ENCODE results near the gene SCO2. TPM values are rescaled to one million over a fixed set of nuclear protein-coding genes. Genes with fewer than 3 reads are reported as not detected.
A peak's percentile ranks its signal among the peaks of the same experiment; 100 is the strongest.

The SCO2 gene
- total and polyA plus RNA-seq, 2 of the 4 experiments (the other 2 are of a cell fraction): 1.3 to 1.9 TPM

GRCh38 chr22:50573491-50574382, 48.3 kb upstream of the SCO2 start:
- WGBS, 2 experiments (ENCODE audit: extremely low coverage in 2 of 2, insufficient read length in 1 of 2): 93% methylated on average over 3 of the region's 26 CpGs; no CpG with 5 or more reads in 1 of the 2 experiments
- ChIA-PET CTCF (interaction anchor here (1.4 kb wide), 1 partner anchor 11 kb away, joined by 5 read pairs; the partner anchor contains the start of gene SYCE3), POLR2A (ENCODE audit: unreplicated experiment) (no interaction called here)
- no peaks in the 10 kb centered on the region for H3K9me3 ChIP-seq (ENCODE audit: control insufficient read depth, insufficient read depth, low read length)
- H3K9ac ChIP-seq (ENCODE audit: low read depth, low read length): no peak overlapping the region
- H2BK20ac ChIP-seq (ENCODE audit: low read depth, low read length): no peak overlapping the region
- H4K91ac ChIP-seq (ENCODE audit: insufficient read depth, low read depth, low read length): no peak overlapping the region
- no peak overlapping the region for H3K14ac ChIP-seq (replicated peaks; ENCODE audit: low read depth, low read length)
- no peak for DNase-seq
- no peaks in the 10 kb centered on the region for H3K79me1 ChIP-seq (ENCODE audit: low read depth in 1 of 2, low read length in 2 of 2)
- in situ Hi-C loops (cut with MboI; ENCODE audit: low sequenced_read_pairs): no loop called here
- H3K4me1 ChIP-seq (ENCODE audit: control insufficient read depth, insufficient read depth, low read length): peaks cover 7% of the 10 kb centered on the region
- H2AFZ ChIP-seq (replicated peaks; ENCODE audit: low read length, poor library complexity): no peak overlapping the region
- H2BK15ac ChIP-seq (ENCODE audit: low read depth, low read length): no peak overlapping the region
- no peak overlapping the region for H3K56ac ChIP-seq (ENCODE audit: extremely low read depth, insufficient read depth, low read length)
- ATAC-seq (ENCODE audit: low read depth): no peak
- H3K4ac ChIP-seq (ENCODE audit: low read depth, low read length): no peak overlapping the region
- no peak overlapping the region for H2AK5ac ChIP-seq (ENCODE audit: low read depth, low read length)
- no peak overlapping the region for H4K5ac ChIP-seq (ENCODE audit: low read depth, low read length)
- TF ChIP-seq POLR2A (IDR thresholded peaks at IDR 0.05; ENCODE audit: low read depth, low read length) (no peak), USF2 (IDR thresholded peaks at IDR 0.05; ENCODE audit: low read depth, low read length) (no peak), ELK1 (IDR thresholded peaks at IDR 0.05; ENCODE audit: borderline replicate concordance, low read depth, low read length) (no peak), MAZ (IDR thresholded peaks at IDR 0.05; ENCODE audit: borderline replicate concordance, low read depth, low read length) (no peak), MAFK (IDR thresholded peaks at IDR 0.05; ENCODE audit: low read depth, low read length) (no peak), CHD1 (IDR thresholded peaks at IDR 0.05; ENCODE audit: low read depth, low read length) (no peak), CEBPB (IDR thresholded peaks at IDR 0.05; ENCODE audit: low read depth, low read length) (no peak), RAD21 (IDR thresholded peaks at IDR 0.05; ENCODE audit: low read length) (no peak), SMC3 (IDR thresholded peaks at IDR 0.05; ENCODE audit: low read depth, low read length) (no peak), FOS (IDR thresholded peaks at IDR 0.05; ENCODE audit: low read depth, low read length) (no peak), CTCF (conservative IDR thresholded peaks at IDR 0.05; ENCODE audit: low read depth, low read length) (no peak), BHLHE40 (IDR thresholded peaks at IDR 0.05; ENCODE audit: low read depth, low read length) (no peak), NFE2L2 (IDR thresholded peaks at IDR 0.05; ENCODE audit: low read depth, low read length) (no peak), RCOR1 (IDR thresholded peaks at IDR 0.05; ENCODE audit: insufficient replicate concordance, low read length) (no peak)
- no peak overlapping the region for H3K4me2 ChIP-seq (ENCODE audit: low read depth, low read length)
- H2BK5ac ChIP-seq (ENCODE audit: low read depth, low read length, poor library complexity, severe bottlenecking): no peak overlapping the region
- no peak overlapping the region for H3K18ac ChIP-seq (ENCODE audit: low read depth, low read length)
- dilution Hi-C loops (cut with HindIII; ENCODE audit: low sequenced_read_pairs, unreplicated experiment): no loop called here
- no peaks in the 10 kb centered on the region for H4K20me1 ChIP-seq (ENCODE audit: insufficient read depth, low read length)
- H3K27ac ChIP-seq (ENCODE audit: insufficient read depth, low read length): no peak overlapping the region
- no peak overlapping the region for H2BK120ac ChIP-seq (ENCODE audit: low read depth, low read length)
- H3K4me3 ChIP-seq (ENCODE audit: insufficient read depth, low read depth, low read length): no peak overlapping the region
- no peaks in the 10 kb centered on the region; the same call in 1 of the 2 replicates for H3K36me3 ChIP-seq (ENCODE audit: control insufficient read depth, insufficient read depth, low read length)
- H3K23ac ChIP-seq (ENCODE audit: low read depth, low read length): no peak overlapping the region
- no peak overlapping the region for H4K8ac ChIP-seq (ENCODE audit: low read depth in 2 of 2, low read length in 2 of 2)
- H3K27me3 ChIP-seq (ENCODE audit: control insufficient read depth, insufficient read depth, low read length): no peaks in the 10 kb centered on the region
- intact Hi-C loops (cut with micrococcal nuclease): no loop called here
- 0 out of 2 replicates have a peak, but pooled peaks cover 2% of the 10 kb centered on the region for H3K9me1 ChIP-seq (ENCODE audit: insufficient read depth, low read length)
- H2AK9ac ChIP-seq (replicated peaks; ENCODE audit: low read depth, low read length, poor library complexity): peak overlapping the region; percentile 35
- BruUV-seq (replicated peaks): no TSS peak
